GM13977 (cell line): ENCODE data around the gene OR10X1.

ENCODE experiments used
- DNase-seq: peaks from one replicate; pipeline ENCODE4 v3.0.0; 2012; ENCODE audit warnings: low spot score
- in situ Hi-C: fragments of 300-500 bp; cut with MboI; formaldehyde crosslinking; loops from one replicate; pipeline ENCODE4 v1.12.0; 2022; ENCODE audit warnings: low sequenced_read_pairs, low pct_unique_long_range_greater_than_20kb, mixed read lengths, inconsistent platforms; ENCODE audit not compliant: unreplicated experiment
- TF ChIP-seq, protein P1 (sequence below): IDR thresholded peaks from 2 replicates; pipeline ENCODE4 v1.5.1; 2012; ENCODE audit warnings: mild to moderate bottlenecking, control low read depth; ENCODE audit not compliant: insufficient read depth; ENCODE audit errors: extremely low read depth, missing control alignments

The OR10X1 gene

GRCh38 chr1:158583962-158584361, 4.3 kb upstream of the OR10X1 start:
- DNase-seq, result no peak
- in situ Hi-C loops, result no loop called here
- TF ChIP-seq, protein P1, sequence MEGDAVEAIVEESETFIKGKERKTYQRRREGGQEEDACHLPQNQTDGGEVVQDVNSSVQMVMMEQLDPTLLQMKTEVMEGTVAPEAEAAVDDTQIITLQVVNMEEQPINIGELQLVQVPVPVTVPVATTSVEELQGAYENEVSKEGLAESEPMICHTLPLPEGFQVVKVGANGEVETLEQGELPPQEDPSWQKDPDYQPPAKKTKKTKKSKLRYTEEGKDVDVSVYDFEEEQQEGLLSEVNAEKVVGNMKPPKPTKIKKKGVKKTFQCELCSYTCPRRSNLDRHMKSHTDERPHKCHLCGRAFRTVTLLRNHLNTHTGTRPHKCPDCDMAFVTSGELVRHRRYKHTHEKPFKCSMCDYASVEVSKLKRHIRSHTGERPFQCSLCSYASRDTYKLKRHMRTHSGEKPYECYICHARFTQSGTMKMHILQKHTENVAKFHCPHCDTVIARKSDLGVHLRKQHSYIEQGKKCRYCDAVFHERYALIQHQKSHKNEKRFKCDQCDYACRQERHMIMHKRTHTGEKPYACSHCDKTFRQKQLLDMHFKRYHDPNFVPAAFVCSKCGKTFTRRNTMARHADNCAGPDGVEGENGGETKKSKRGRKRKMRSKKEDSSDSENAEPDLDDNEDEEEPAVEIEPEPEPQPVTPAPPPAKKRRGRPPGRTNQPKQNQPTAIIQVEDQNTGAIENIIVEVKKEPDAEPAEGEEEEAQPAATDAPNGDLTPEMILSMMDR, result no peak

DNA sequence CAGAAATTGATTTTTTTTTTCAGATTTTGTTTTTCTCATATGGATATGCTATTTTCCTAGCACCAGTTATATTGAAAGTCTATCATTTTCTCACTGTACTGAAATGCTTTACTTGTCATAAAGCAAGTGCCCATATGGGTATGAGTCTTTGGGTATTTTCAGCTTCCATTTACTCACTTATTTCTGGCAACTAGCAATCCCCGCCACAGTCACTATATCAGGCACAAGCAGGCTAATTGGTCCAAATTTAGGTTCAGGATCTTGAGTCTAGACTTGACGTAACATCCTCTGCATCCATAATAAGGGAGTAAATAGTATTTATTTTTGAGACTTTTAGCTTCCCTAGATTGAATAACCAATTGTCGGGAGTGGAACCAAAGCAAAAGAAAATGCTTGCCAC, 2.1 kb downstream of the OR10X1 start:
- in situ Hi-C loops, result no loop called here
- no peak for DNase-seq

DNA sequence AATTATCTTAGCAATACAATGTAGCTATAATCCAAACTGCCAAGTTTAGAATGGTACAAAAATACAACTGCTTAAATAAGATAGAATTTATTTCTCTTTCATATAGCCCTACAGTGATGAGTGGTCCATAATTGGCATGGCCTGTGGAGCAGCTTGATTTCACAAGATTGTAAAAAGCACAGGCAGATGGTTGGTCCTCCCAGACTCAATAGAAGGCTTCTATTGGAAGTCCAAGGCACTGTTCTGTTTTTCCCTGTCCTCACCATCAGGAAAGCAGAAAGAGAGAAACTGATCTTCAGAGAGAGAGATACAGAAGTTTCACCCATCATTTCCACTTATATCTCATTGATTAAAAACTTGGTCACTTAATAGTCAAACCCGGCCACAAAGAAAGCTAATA, 7.5 kb downstream of the OR10X1 start:
- DNase-seq, result no peak
- in situ Hi-C loops, result no loop called here
- TF ChIP-seq, protein P1, result no peak

More for the DNA sequence above, 2.1 kb downstream of the OR10X1 start:
- TF ChIP-seq, protein P1, result no peak

GRCh38 chr1:158570480-158570879, 9.2 kb downstream of the OR10X1 start, which contains the start of gene OR6P1:
Gene OR6P1 (minus strand): TSS chr1:158570580. CDS start chr1:158563604, 6,976 bp downstream.
- TF ChIP-seq, protein P1, result no peak
- in situ Hi-C loops, result no loop called here
- no peak for DNase-seq

GRCh38 chr1:158564608-158565007, 15.1 kb downstream of the OR10X1 start:
- TF ChIP-seq, protein P1, result no peak
- DNase-seq, result no peak
- in situ Hi-C loops, result no loop called here

DNA sequence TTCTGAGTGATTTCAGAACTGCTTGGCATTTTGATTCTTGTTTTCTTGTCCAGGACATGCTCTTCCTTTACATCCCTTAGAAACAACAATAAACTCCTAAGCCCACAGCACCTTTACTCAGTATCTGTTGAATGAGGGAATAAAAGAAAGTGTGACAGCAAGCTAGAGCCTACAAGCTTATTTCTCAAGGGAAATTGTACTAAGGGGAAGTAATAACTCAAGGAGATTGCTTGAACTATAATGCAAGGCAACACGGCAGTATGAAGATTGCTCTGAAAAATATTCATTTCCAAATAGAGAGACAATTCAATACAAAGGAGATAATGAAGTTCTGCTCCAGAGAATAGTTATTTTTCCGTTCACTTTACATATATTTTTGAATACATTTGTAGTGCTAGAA, 15.8 kb downstream of the OR10X1 start:
- no peak for DNase-seq
- TF ChIP-seq, protein P1, result no peak
- in situ Hi-C loops, result no loop called here

DNA sequence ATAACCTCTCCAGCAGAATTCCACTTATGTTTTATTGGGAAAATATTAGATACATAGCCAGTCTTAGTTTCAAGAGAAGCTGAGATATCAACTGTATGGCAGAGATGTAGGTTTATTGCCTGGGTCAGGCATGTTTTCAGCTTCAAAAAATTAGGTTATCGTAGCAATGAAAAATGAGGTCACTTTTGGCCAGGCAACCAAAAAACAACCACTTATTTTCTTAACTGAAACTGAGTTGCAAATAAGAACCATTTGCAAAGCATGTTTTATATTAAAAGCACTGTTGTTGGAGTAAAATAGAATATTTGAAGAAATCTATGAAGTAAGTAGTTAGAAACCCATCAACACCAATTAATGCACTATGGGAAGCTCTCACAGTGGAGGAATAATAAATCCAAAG, 20.0 kb downstream of the OR10X1 start:
- no peak for DNase-seq
- TF ChIP-seq, protein P1, result no peak
- in situ Hi-C loops, result no loop called here
